DOHH2 (cell line): Measurements from ENCODE around the gene MYZAP.

Experiments
- CTCF ChIP-seq: fragments of 200-600 bp; sonication (generic); IDR thresholded peaks from one replicate; pipeline ENCODE4 v1.5.1; 2014; ENCODE audit warnings: antibody characterized with exemption, mild to moderate bottlenecking, low read depth, low read length; ENCODE audit not compliant: poor library complexity, severe bottlenecking
- EZH2phosphoT487 ChIP-seq: fragments of 200-600 bp; sonication (generic); IDR thresholded peaks from 2 replicates; pipeline ENCODE4 v1.6.1; 2017; ENCODE audit warnings: borderline replicate concordance, mild to moderate bottlenecking, antibody characterized with exemption, low read length, moderate library complexity, mixed read lengths

GRCh38 chr15:57686657-57687056 lies 95.0 kb downstream of the MYZAP start:
- no peak for TF ChIP-seq CTCF
- no peak for TF ChIP-seq EZH2phosphoT487
